CD4-positive, alpha-beta T cell treated with Interleukin-17A for 4 hours (primary cell): Measurements from ENCODE around the gene LIN9.
"Not testable (repeated sequence)": the region's sequence is repeated elsewhere in the genome, so short reads cannot be mapped to it uniquely, and the experiment has no call there.

Experiments
- DNase-seq: peaks from one replicate; pipeline ENCODE4 v3.0.0-alpha.2; 2020; ENCODE audit warnings: mixed read lengths

LIN9 gene

GRCh38 chr1:226268421-226269124 lies 40.4 kb downstream of the LIN9 start:
- no peak for DNase-seq

GRCh38 chr1:226261818-226262217 lies 47.1 kb downstream of the LIN9 start:
- no peak for DNase-seq

- DNase-seq, result no peak
Measured at GRCh38 chr1:226255380-226255779, 53.6 kb downstream of the LIN9 start.

DNA sequence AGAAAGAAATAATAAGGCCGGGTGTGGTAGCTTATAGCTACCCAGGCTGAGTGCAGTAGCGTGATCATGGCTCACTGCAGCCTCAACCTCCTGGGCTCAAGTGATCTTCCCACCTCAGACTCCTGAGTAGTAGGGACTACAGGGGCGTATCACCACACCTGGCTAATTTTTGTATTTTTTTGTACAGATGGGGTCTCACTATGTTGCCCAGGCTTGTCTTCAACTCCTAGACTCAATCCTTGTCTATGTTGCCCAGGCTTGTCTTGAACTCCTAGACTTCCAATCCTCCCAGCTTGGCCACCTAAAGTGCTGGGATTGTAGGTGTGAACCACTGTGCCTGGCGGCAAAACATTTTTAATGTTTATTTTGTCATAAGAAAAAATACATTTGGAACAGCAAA lies 55.0 kb downstream of the LIN9 start:
- DNase-seq, result no peak

DNA sequence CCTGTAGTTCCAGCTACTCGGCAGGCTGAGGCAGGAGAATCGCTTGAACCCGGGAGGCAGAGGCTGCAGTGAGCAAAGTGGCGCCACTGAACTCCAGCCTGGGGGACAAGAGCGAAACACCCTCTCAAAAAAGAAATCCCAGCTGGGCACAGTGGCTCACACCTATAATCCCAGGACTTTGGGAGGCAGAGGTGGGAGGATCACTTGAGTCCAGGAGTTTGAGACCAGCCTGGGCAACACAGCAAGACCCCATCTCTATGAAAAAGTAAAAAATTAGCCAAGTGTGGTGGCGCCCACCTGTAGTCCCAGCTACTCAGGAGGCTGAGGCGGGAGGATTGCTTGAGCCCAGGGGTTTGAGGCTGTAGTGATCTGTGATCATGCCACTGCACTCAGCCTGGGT lies 56.1 kb downstream of the LIN9 start:
- not testable (repeated sequence) for DNase-seq

- no peak for DNase-seq
Measured at GRCh38 chr1:226250511-226250910, 58.5 kb downstream of the LIN9 start.

DNA sequence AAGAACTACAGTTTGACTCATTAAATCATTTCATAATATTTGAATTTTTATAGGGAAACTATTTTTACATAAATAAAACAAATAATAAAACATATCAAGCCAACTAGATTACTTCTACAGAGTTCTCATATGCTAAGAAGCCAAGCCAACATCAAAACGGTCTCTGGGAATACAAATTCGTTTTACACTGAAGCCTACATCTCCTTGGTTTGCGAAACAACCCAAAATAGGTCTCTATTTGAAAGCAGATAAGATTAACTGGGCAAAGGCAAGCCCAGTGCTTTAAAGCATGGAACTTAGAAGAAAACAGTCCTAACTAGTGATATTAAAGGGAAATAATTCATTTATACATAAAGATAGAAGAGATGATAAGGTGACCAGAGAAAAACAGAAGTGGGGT lies 60.2 kb downstream of the LIN9 start:
- DNase-seq, result no peak

GRCh38 chr1:226248091-226248490 lies 60.9 kb downstream of the LIN9 start:
- no peak for DNase-seq

DNA sequence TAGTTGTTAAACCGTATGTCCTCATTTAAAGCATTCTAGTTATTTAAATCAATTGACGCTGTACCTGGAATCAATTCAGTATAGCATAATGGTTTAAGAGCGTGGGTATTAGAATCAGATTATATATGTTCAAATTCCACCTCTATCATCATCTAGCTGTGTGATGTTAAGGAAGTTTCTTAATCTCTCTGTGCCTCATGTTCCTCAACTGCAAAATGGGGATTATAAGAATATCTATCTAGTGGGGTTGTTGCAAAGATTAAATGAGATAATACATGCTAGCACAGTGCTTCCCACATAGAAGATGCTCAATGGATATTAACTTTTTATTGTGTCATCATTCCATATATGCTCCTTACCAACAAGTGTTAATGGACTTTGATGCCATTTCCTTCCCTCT lies 69.5 kb downstream of the LIN9 start:
- DNase-seq, result no peak

- DNase-seq, result no peak
Measured at GRCh38 chr1:226236826-226237225, 72.1 kb downstream of the LIN9 start.

DNA sequence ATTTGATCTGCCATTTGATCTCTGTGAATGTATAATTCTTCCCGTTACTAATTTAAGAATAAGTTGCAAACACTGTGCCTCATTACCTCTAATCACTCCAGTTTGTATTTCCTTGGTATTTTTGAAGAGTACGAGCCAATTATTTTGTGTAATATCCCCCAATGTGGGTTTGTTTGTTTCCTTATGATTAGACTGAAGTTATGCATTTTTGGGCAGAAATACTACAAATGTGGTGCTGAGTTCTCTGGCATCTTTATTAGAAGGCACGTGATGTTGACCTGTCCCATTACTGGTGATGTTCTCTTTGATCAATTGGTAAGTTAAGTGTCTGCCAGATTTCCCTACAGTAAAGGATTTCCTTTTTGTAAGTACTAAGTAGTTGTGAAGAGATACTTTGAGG lies 75.2 kb downstream of the LIN9 start:
- DNase-seq, result no peak

DNA sequence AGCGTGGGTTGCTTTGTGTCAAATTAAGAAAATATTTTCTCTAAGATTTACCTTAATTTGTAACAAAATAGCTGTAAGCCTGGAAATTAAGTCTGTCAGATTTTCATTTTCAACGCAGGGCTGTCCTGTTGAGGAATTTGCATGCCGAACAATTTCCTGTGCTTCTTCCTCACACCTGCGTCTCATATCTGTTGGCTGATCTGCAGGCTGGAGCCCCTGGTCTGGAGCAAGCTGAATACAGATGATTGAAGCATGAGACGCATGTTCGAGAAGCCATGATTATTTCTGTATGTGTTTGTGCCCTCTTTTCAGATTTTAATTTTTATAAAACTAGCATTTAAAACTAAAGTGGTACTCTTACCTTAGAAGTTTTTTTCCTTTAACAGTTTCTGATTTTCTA lies 75.7 kb downstream of the LIN9 start:
- DNase-seq, result no peak

DNA sequence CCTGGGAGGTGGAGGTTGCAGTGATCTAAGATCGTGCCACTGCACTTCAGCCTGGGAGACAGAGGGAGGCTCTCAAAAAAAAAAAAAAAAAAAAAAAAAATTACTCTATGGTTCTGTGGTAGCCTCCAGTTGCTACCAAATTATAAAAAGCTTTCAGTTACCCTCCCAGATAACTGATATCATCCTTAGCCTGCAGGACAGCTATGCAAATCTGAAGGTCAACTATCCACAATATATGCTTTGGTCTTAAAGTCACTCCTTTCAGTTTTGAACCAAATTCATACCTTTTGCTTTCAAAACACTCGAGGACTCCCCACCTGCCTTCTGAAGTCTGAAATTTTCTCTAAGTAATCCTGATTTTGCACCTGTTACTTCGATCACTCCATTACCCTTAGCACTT lies 82.4 kb downstream of the LIN9 start:
- no peak for DNase-seq

- peak; percentile 11 for DNase-seq
Measured at GRCh38 chr1:226223786-226224244, 85.1 kb downstream of the LIN9 start.

GRCh38 chr1:226223157-226223785 lies 85.7 kb downstream of the LIN9 start, which contains the start of gene MIXL1:
Gene MIXL1, plus strand, starts transcription at chr1:226223664. Its CDS starts 18 bp downstream, at chr1:226223682.
- no peak for DNase-seq

GRCh38 chr1:226222686-226223085 lies 86.3 kb downstream of the LIN9 start:
- DNase-seq, result no peak

DNA sequence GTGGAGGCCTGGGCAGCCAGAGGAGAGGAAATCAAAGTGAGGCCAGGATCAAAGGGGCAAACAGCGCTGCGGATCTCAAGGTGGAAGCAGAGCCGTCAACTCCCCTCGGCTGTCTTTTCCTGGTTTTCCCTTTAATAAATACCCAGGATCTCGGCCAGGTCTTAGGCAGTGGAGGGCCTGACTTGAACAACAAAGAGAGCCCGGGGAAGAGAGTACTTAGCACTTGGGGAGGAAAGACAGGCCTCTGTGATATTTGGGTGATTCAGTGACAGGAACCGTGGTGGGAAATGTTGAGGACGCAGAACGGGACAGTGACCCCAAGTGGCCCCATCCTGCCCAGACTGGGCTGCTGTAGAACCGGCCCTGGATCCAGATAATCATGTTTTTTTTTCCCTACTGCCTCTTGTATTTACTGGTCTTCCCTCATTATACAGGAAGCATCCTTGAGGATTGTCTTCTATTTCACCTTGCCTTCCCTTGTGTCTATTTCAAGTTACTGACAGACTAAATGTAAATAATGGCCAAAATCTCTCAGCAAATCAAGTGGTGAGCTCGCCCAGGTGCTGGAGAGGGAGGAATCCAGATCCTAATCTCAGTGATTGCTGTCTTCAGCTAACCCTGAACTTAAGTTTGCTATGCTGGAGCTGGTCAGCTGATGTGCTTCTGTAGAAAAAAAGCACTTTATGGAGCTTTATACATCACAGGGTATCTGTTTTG lies 88.3 kb downstream of the LIN9 start:
- no peak for DNase-seq

GRCh38 chr1:226217273-226217672 lies 91.7 kb downstream of the LIN9 start:
- DNase-seq, result no peak

DNA sequence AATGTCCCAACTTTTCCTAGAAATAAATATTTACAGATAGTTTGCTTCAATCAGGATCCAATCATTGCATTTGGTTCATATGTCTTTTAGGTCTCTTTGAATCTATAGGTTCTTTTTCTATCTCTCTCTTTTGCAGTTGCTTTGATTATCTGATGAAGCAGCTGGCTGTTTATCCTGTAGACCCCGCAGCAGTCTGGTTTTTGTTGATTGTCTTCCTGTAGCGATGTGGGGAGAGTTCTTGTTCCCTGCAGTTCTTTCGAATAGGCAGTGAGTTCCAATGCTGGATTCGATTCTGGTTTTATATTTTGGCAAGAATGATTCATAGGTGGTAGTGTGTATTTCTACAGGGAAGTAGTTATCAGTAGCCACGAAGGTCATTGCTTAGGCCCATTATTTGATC lies 92.9 kb downstream of the LIN9 start:
- DNase-seq, result no peak

DNA sequence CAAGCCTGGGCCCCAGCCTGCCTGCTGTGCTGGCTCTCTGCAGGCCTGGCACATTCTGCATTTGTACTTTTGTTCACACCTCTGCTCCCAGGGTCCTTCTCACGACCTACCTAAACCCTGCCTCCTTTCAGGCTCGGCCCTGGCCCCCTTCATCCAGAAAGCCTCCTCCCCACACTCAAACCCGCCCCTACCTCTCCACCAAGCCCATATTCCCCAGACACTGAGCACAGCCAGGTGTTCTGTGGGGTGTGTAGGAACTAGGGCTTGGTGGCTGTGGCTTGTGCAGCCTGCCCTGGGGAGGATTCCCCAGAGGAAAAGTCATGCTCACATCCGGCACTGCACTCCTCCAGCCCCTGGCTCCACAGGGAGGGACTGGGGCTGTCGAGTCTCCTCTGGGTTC lies 93.7 kb downstream of the LIN9 start:
- no peak for DNase-seq

- DNase-seq, result no peak
Measured at GRCh38 chr1:226212545-226212944, 96.4 kb downstream of the LIN9 start.

DNA sequence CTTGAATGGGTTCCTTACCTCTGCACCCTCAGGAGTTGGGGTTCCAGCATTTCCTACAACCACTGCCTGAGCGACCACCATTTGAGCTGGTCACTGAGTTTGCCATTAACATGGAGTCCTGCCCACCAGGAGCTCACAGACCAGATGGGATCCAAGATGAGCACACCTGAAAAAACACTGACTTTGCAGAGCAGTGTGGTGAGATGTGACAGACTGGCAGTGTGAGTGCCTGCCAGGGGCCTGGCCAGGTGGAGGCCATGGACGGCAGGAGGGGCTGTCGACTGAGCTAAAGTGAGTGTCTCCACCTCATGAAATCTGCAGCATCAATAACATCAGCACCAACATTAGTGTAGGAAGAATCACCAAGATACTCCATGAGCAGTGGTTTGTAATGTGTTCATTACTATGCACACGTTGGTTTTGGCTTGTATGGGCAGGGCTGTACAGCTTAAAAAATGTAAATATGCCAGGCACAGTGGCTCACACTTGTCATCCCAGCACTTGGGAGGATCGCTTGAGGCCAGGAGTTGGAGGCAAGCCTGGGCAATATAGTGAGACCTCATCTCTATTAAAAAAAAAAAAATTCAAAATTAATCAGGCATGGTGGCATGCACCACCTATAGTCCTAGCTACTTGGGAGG lies 97.7 kb downstream of the LIN9 start:
- DNase-seq, result no peak

GRCh38 chr1:226210571-226211176 lies 98.3 kb downstream of the LIN9 start:
- DNase-seq, result no peak
